A549 (cell line): Measurements from ENCODE around the gene MERTK. TPM values are rescaled to one million over a fixed set of nuclear protein-coding genes. Genes with fewer than 3 reads are reported as not detected.

Source experiments
- ATAC-seq, 2 experiments: fragments of 200-7000 bp in 1 of 2; fragments of >200 bp in 1 of 2; cut with Nextera tagmentation in 1 of 2; cut with Tn5 transposase in 1 of 2; 3 replicates each; pipeline versions ENCODE4 v1.8.0 to v1.9.1; 2018 to 2020; ENCODE audit warnings: mild to moderate bottlenecking in 1 of 2, moderate library complexity in 1 of 2
- CTCF ChIA-PET: fragments of 300-600 bp; sonication (Branson Sonifier 250); formaldehyde crosslinking; extraction: SDS; loops from one replicate; lab custom pipeline; 2021; ENCODE audit warnings: antibody characterized with exemption, inconsistent platforms; lab: Yijun Ruan, JAX
- POLR2A ChIA-PET: fragments of 350-600 bp; formaldehyde crosslinking; extraction: SDS; loops from one replicate; lab custom pipeline; 2021; ENCODE audit warnings: antibody characterized with exemption, inconsistent platforms; lab: Yijun Ruan, JAX
- DNase-seq, 2 experiments: peaks; one replicate each; pipeline versions ENCODE4 v3.0.0 to v3.0.0-alpha.2; 2011 to 2016; ENCODE audit warnings: low read depth in 1 of 2, low spot score in 1 of 2
- FAIRE-seq: peaks from 2 replicates; lab custom pipeline; 2011; peaks lifted over from hg19 to GRCh38; lab: Jason Lieb, UNC
- H3K27ac ChIP-seq, 2 experiments: fragments of >200 bp; sonication (Bioruptor Twin); formaldehyde crosslinking; 3 replicates each; pipeline ENCODE4 v1.5.1; 2016 to 2017
- H3K4me1 ChIP-seq: fragments of >200 bp; sonication (Bioruptor Twin); formaldehyde crosslinking; 3 replicates; pipeline ENCODE4 v1.6.1; 2016
- H3K4me2 ChIP-seq: fragments of >200 bp; sonication (Bioruptor Twin); formaldehyde crosslinking; 3 replicates; pipeline ENCODE4 v1.6.1; 2016
- H3K4me3 ChIP-seq: fragments of >200 bp; sonication (Bioruptor Twin); formaldehyde crosslinking; 3 replicates; pipeline ENCODE4 v1.5.1; 2016
- H3K9me3 ChIP-seq: fragments of >200 bp; sonication (Bioruptor Twin); formaldehyde crosslinking; 3 replicates; pipeline ENCODE4 v1.6.1; 2016
- BCL3 ChIP-seq: fragments of >200 bp; sonication (Bioruptor Twin); formaldehyde crosslinking; IDR thresholded peaks from 3 replicates; pipeline ENCODE4 v1.6.1; 2016
- ESRRA ChIP-seq: fragments of 150-350 bp; IDR thresholded peaks from 2 replicates; pipeline ENCODE4 v1.6.1; 2014; ENCODE audit warnings: mild to moderate bottlenecking, low read length, borderline replicate concordance
- FOSL2 ChIP-seq, 2 experiments: fragments of 450-650 bp in 1 of 2; fragments of >200 bp in 1 of 2; sonication (Bioruptor Twin) in 1 of 2; formaldehyde crosslinking; IDR thresholded peaks; 2 replicates each; pipeline versions ENCODE4 v1.5.0 to v1.6.1; 2016 to 2020; ENCODE audit warnings: mild to moderate bottlenecking in 1 of 2, moderate library complexity in 1 of 2
- GATA3 ChIP-seq: IDR thresholded peaks from 2 replicates; pipeline ENCODE4 v1.6.1; 2012; ENCODE audit warnings: borderline replicate concordance
- HEYL ChIP-seq: fragments of 250-450 bp; sonication (Bioruptor Pico); IDR thresholded peaks from 2 replicates; pipeline ENCODE4 v1.8.0; 2021; ENCODE audit warnings: mild to moderate bottlenecking, moderate library complexity
- MAFK ChIP-seq: fragments of 450-650 bp; IDR thresholded peaks from 2 replicates; pipeline ENCODE4 v1.6.1; 2014; ENCODE audit not compliant: partially characterized antibody
- PHF8 ChIP-seq: fragments of 200-600 bp; sonication (generic); IDR thresholded peaks from 2 replicates; pipeline ENCODE4 v1.6.1; 2016; ENCODE audit warnings: low read depth, mild to moderate bottlenecking, antibody characterized with exemption, moderate library complexity, borderline replicate concordance
- RARB ChIP-seq: fragments of 250-450 bp; sonication (Bioruptor Pico); IDR thresholded peaks from 2 replicates; pipeline ENCODE4 v1.8.0; 2021; ENCODE audit warnings: mild to moderate bottlenecking, moderate library complexity
- WGBS: methylation state at CpG from one replicate; pipeline ENCODE4 v1.1.6; 2017; ENCODE audit errors: missing lambda C conversion rate; 5-methylcytosine and 5-hydroxymethylcytosine counted together
- polyA plus RNA-seq, 4 experiments: library from polyadenylated mRNA; depleted of rRNA in 3 of 4; stranded (reverse); fragments of >200 nt; fragmentation: RNase III in 1 of 4; extraction: RNeasy Plus Mini Kit Qiagen cat#74134 plus additional on column Dnase treatment in 1 of 4; gene quantifications; 2 replicates in 3 of 4; 3 replicates in 1 of 4; pipeline ENCODE4 v1.2.3, GENCODE V29; 2011 to 2017
- small RNA-seq, 6 experiments: library from RNA; depleted of rRNA; stranded (forward); fragments of <200 nt; gene quantifications; one replicate each; pipeline ENCODE3, GENCODE V24; 2012
- TF ChIP-seq, protein P1 (sequence below): fragments of 200-600 bp; sonication (generic); IDR thresholded peaks from 2 replicates; pipeline ENCODE4 v1.6.1; 2016; ENCODE audit warnings: antibody characterized with exemption, mild to moderate bottlenecking, moderate library complexity

MERTK gene
- polyA plus RNA-seq, 2 of the 4 experiments (the other 2 are of a cell fraction), result 1.4 to 4.0 TPM

- ATAC-seq (no peak), DNase-seq (no peak)
- TF ChIP-seq, protein P1, sequence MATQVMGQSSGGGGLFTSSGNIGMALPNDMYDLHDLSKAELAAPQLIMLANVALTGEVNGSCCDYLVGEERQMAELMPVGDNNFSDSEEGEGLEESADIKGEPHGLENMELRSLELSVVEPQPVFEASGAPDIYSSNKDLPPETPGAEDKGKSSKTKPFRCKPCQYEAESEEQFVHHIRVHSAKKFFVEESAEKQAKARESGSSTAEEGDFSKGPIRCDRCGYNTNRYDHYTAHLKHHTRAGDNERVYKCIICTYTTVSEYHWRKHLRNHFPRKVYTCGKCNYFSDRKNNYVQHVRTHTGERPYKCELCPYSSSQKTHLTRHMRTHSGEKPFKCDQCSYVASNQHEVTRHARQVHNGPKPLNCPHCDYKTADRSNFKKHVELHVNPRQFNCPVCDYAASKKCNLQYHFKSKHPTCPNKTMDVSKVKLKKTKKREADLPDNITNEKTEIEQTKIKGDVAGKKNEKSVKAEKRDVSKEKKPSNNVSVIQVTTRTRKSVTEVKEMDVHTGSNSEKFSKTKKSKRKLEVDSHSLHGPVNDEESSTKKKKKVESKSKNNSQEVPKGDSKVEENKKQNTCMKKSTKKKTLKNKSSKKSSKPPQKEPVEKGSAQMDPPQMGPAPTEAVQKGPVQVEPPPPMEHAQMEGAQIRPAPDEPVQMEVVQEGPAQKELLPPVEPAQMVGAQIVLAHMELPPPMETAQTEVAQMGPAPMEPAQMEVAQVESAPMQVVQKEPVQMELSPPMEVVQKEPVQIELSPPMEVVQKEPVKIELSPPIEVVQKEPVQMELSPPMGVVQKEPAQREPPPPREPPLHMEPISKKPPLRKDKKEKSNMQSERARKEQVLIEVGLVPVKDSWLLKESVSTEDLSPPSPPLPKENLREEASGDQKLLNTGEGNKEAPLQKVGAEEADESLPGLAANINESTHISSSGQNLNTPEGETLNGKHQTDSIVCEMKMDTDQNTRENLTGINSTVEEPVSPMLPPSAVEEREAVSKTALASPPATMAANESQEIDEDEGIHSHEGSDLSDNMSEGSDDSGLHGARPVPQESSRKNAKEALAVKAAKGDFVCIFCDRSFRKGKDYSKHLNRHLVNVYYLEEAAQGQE, result no peak
- TF ChIP-seq HEYL (CRISPR knock-in tag) (no peak), GATA3 (no peak), PHF8 (no peak), MAFK (no peak), ESRRA (no peak), BCL3 (no peak), RARB (CRISPR knock-in tag) (no peak), FOSL2 (IDR thresholded peaks at IDR 0.05) (no peak), FOSL2 (CRISPR knock-in tag; IDR thresholded peaks at IDR 0.05) (no peak)
These were observed 179.4 kb downstream of the MERTK start for GRCh38 chr2:112077814-112078213.

More at GRCh38 chr2:112077814-112078213, 179.4 kb downstream of the MERTK start:
- ChIA-PET CTCF (interaction anchor here (1.1 kb wide), 1 partner anchor 188 kb away, joined by 3 read pairs; no protein-coding TSS in a partner anchor), POLR2A (no interaction called here)
- no peak overlapping the region for H3K4me2 ChIP-seq
- no peak overlapping the region for H3K27ac ChIP-seq
- H3K9me3 ChIP-seq, result no peaks in the 10 kb centered on the region
- FAIRE-seq, result no peak
- WGBS, result 86% methylated on average over 1 of the region's 1 CpG
- no peak overlapping the region for H3K4me3 ChIP-seq
- H3K4me1 ChIP-seq, result peaks cover 24% of the 10 kb centered on the region

Small RNAs within 50 kb of the gene (small RNA-seq; reads per million reads assigned to genes)
- gene RN7SL297P, result 0 reads per million in 6 experiments

Other genes with a start within 250 kb of the MERTK start
- gene ANAPC1, start 14.4 kb upstream of the MERTK start, polyA plus RNA-seq (2011; rRNA removed), result 66.5 and 79.3 TPM in 2 replicates
- gene ANAPC1, start 14.4 kb upstream of the MERTK start, polyA plus RNA-seq (2017; fragmentation: RNase III; extraction: RNeasy Plus Mini Kit Qiagen cat#74134 plus additional on column Dnase treatment), result 42.4 to 46.9 TPM (median 45.3 TPM) in 3 replicates
- 18.8 and 27.0 TPM in 2 replicates for gene TMEM87B, start 156.7 kb downstream of the MERTK start, polyA plus RNA-seq (2011; rRNA removed)
- 12.1 to 15.9 TPM (median 12.3 TPM) in 3 replicates for gene TMEM87B, start 156.7 kb downstream of the MERTK start, polyA plus RNA-seq (2017; fragmentation: RNase III; extraction: RNeasy Plus Mini Kit Qiagen cat#74134 plus additional on column Dnase treatment)
- gene FBLN7, start 239.8 kb downstream of the MERTK start, polyA plus RNA-seq (2011; rRNA removed), result 0.47 and 0.50 TPM in 2 replicates
- gene FBLN7, start 239.8 kb downstream of the MERTK start, polyA plus RNA-seq (2017; fragmentation: RNase III; extraction: RNeasy Plus Mini Kit Qiagen cat#74134 plus additional on column Dnase treatment), result 0.31 to 0.63 TPM (median 0.63 TPM) in 3 replicates